Astrocyte of the spinal cord (primary cell): ENCODE data around the gene MCM7.

ENCODE experiments used
- DNase-seq: peaks from one replicate; pipeline ENCODE4 v3.0.0; 2011; ENCODE audit warnings: low read depth, low spot score
- H3K4me3 ChIP-seq: 2 replicates; pipeline ENCODE4 v1.5.1; 2011; ENCODE audit warnings: low read depth, mild to moderate bottlenecking, low read length, moderate library complexity
- in situ Hi-C: cut with HindIII; loops from 2 replicates; pipeline ENCODE4 v1.10.0; 2017; ENCODE audit warnings: low sequenced_read_pairs
- TF ChIP-seq, protein P1 (sequence below): IDR thresholded peaks from 2 replicates; pipeline ENCODE4 v1.5.1; 2012; ENCODE audit warnings: low read depth, mild to moderate bottlenecking, low read length, inconsistent platforms

Gene MCM7

DNA sequence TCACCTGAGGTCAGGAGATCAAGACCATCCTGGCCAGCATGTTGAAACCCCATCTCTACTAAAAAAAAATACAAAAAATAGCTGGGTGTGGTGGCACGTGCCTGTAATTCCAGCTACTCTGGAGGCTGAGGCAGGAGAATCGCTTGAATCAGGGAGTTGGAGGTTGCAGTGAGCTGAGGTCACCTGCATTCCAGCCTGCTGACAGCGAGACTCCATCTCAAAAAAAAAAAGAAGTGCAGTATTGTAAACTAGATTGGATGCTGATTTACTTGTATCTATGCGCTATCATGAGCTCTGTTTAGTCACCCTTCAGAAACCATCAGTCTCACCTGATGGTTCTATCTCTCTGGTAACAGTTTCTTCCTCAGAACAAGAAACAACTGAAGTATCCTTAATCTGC is 37.8 kb downstream of the MCM7 start:
- TF ChIP-seq, protein P1, sequence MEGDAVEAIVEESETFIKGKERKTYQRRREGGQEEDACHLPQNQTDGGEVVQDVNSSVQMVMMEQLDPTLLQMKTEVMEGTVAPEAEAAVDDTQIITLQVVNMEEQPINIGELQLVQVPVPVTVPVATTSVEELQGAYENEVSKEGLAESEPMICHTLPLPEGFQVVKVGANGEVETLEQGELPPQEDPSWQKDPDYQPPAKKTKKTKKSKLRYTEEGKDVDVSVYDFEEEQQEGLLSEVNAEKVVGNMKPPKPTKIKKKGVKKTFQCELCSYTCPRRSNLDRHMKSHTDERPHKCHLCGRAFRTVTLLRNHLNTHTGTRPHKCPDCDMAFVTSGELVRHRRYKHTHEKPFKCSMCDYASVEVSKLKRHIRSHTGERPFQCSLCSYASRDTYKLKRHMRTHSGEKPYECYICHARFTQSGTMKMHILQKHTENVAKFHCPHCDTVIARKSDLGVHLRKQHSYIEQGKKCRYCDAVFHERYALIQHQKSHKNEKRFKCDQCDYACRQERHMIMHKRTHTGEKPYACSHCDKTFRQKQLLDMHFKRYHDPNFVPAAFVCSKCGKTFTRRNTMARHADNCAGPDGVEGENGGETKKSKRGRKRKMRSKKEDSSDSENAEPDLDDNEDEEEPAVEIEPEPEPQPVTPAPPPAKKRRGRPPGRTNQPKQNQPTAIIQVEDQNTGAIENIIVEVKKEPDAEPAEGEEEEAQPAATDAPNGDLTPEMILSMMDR = no peak
- no peak for DNase-seq
- no peak overlapping the region for H3K4me3 ChIP-seq
- in situ Hi-C loops = no loop called here

GRCh38 chr7:100061518-100062193 is 39.5 kb downstream of the MCM7 start:
- no peak for DNase-seq
- H3K4me3 ChIP-seq = no peak overlapping the region
- TF ChIP-seq, protein P1 = no peak
- in situ Hi-C loops = no loop called here

DNA sequence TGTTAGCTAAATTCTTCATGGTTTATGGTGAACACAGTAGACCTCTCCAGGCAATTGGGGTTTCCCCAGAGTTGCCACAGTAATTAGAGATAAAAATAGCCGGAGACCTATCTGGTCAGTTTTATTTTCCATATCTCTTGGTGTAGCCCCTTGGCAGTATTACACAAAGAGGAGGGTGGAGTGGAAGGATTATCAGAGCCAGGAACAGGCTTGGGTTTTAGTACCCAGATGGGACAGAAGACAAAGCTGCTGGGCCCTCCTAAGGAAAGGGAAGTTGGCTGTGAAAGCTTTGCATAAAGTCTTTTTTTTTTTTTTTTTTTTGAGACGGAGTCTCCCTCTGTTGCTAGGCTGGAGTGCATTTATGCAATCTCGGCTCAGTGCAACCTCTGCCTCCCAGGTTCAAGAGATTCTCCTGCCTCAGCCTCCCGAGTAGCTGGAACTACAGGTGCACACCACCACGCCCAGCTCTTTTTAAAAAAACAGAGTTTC is 41.9 kb downstream of the MCM7 start:
- TF ChIP-seq, protein P1 = no peak
- in situ Hi-C loops = no loop called here
- no peak for DNase-seq
- no peak overlapping the region for H3K4me3 ChIP-seq

- DNase-seq = no peak
- in situ Hi-C loops = no loop called here
These were observed 44.2 kb downstream of the MCM7 start for GRCh38 chr7:100057006-100057405.

DNA sequence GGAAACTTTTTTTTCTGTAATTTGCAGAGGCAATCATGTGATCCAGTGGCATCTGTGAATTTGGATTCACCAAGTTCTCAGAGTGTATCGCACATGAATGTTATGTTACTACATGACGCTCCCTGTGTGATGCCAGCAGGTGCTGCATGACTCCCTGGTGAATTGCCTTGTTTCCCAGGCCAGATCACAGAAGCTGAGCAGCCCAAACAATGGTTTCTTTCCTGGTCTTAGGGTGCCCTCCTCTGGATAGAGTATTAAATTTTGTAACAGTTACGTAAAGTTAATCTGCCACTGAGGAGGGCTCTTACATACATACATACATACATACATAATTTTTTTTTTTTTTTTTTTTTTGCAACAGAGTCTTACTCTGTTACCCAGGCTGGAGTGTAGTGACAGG is 48.0 kb downstream of the MCM7 start:
- H3K4me3 ChIP-seq = no peak overlapping the region
- TF ChIP-seq, protein P1 = peak; percentile 12
- DNase-seq = peak; percentile 76
- in situ Hi-C loops = no loop called here

More at GRCh38 chr7:100057006-100057405, 44.2 kb downstream of the MCM7 start:
- H3K4me3 ChIP-seq = no peak overlapping the region
- TF ChIP-seq, protein P1 = no peak

GRCh38 chr7:100051611-100052010 is 49.6 kb downstream of the MCM7 start:
- DNase-seq = no peak
- in situ Hi-C loops = no loop called here
- TF ChIP-seq, protein P1 = no peak
- H3K4me3 ChIP-seq = no peak overlapping the region
